Neural cell (in vitro differentiated cells): ENCODE measurements around the gene REXO2. TPM values are rescaled to one million over a fixed set of nuclear protein-coding genes. Genes with fewer than 3 reads are reported as not detected.

ENCODE experiments used
- H2AFZ ChIP-seq: fragments of 200-600, 300-800 bp; sonication (generic), shearing (Covaris generic); 2 replicates; pipeline ENCODE4 v1.6.0; 2014; ENCODE audit warnings: low read depth, mild to moderate bottlenecking, antibody characterized with exemption, low read length, moderate library complexity
- H3F3A ChIP-seq: fragments of 200-600 bp; shearing (Covaris generic); 2 replicates; pipeline ENCODE4 v1.6.1; 2016; ENCODE audit warnings: mild to moderate bottlenecking, moderate library complexity, mixed read lengths, antibody characterized with exemption, low read length; ENCODE audit not compliant: insufficient read depth, poor library complexity, severe bottlenecking
- H3K27ac ChIP-seq: fragments of 200-600, 300-800 bp; sonication (generic), shearing (Covaris generic); 2 replicates; pipeline ENCODE4 v1.5.1; 2014; ENCODE audit warnings: mild to moderate bottlenecking, low read length, moderate library complexity
- H3K27me3 ChIP-seq: fragments of 300-800, 200-600 bp; sonication (generic), shearing (Covaris generic); 2 replicates; pipeline ENCODE4 v1.6.0; 2014; ENCODE audit warnings: mild to moderate bottlenecking, low read depth, low read length, moderate library complexity; ENCODE audit not compliant: insufficient read depth
- H3K36me3 ChIP-seq: fragments of 300-800, 200-600 bp; sonication (generic), shearing (Covaris generic); 2 replicates; pipeline ENCODE4 v1.5.1; 2014; ENCODE audit warnings: mild to moderate bottlenecking, antibody characterized with exemption, low read length, moderate library complexity; ENCODE audit not compliant: insufficient read depth
- H3K4me2 ChIP-seq: fragments of 300-800, 200-600 bp; sonication (generic), shearing (Covaris generic); 2 replicates; pipeline ENCODE4 v1.6.0; 2014; ENCODE audit warnings: mild to moderate bottlenecking, low read length
- H3K4me3 ChIP-seq: fragments of 300-800, 200-600 bp; sonication (generic), shearing (Covaris generic); 2 replicates; pipeline ENCODE4 v1.5.1; 2014; ENCODE audit warnings: mild to moderate bottlenecking, low read length, moderate library complexity
- H3K79me2 ChIP-seq: fragments of 200-600 bp; shearing (Covaris generic); replicated peaks from 2 replicates; pipeline ENCODE4 v1.6.0; 2014; ENCODE audit warnings: mild to moderate bottlenecking, low read length, moderate library complexity; ENCODE audit not compliant: insufficient read depth
- H3K9ac ChIP-seq: fragments of 300-800, 200-600 bp; sonication (generic), shearing (Covaris generic); 2 replicates; pipeline ENCODE4 v1.6.1; 2016; ENCODE audit warnings: mild to moderate bottlenecking, low read length, mixed read lengths
- H3K9me2 ChIP-seq: fragments of 200-600 bp; shearing (Covaris generic); 2 replicates; pipeline ENCODE4 v1.6.1; 2016; ENCODE audit warnings: mild to moderate bottlenecking, low read length, mixed read lengths; ENCODE audit not compliant: insufficient read depth
- H3K9me3 ChIP-seq: fragments of 200-600, 300-800 bp; sonication (generic), shearing (Covaris generic); 2 replicates; pipeline ENCODE4 v1.6.1; 2016; ENCODE audit warnings: mild to moderate bottlenecking, mixed run types, low read length, moderate library complexity, mixed read lengths
- H4K20me1 ChIP-seq: fragments of 200-600 bp; shearing (Covaris generic); 2 replicates; pipeline ENCODE4 v1.6.1; 2016; ENCODE audit warnings: mild to moderate bottlenecking, mixed run types; ENCODE audit not compliant: insufficient read depth
- CTCF ChIP-seq: fragments of 450-650 bp; IDR thresholded peaks from 2 replicates; pipeline ENCODE4 v1.5.1; 2014; ENCODE audit warnings: antibody characterized with exemption, mild to moderate bottlenecking, moderate library complexity; ENCODE audit not compliant: poor library complexity, severe bottlenecking
- EP300 ChIP-seq: fragments of 450-650 bp; conservative IDR thresholded peaks from 2 replicates; pipeline ENCODE4 v1.6.1; 2014; ENCODE audit warnings: antibody characterized with exemption, mild to moderate bottlenecking, moderate library complexity; ENCODE audit not compliant: poor library complexity, severe bottlenecking
- EZH2 ChIP-seq: fragments of 200-600, 300-800 bp; shearing (Covaris generic), sonication (generic); IDR thresholded peaks from 2 replicates; pipeline ENCODE4 v1.6.1; 2014; ENCODE audit warnings: antibody characterized with exemption, low read length, borderline replicate concordance, mild to moderate bottlenecking; ENCODE audit not compliant: insufficient read depth, poor library complexity, severe bottlenecking
- MXI1 ChIP-seq: fragments of 450-650 bp; conservative IDR thresholded peaks from 2 replicates; pipeline ENCODE4 v1.6.1; 2014; ENCODE audit warnings: antibody characterized with exemption, mild to moderate bottlenecking; ENCODE audit not compliant: poor library complexity, severe bottlenecking
- POLR2AphosphoS5 ChIP-seq: IDR thresholded peaks from 2 replicates; pipeline ENCODE4 v1.6.1; 2012
- RAD21 ChIP-seq: fragments of 450-650 bp; conservative IDR thresholded peaks from 2 replicates; pipeline ENCODE4 v1.6.1; 2014; ENCODE audit warnings: antibody characterized with exemption, mild to moderate bottlenecking, moderate library complexity
- REST ChIP-seq: IDR thresholded peaks from 2 replicates; pipeline ENCODE4 v1.6.1; 2012; ENCODE audit warnings: borderline replicate concordance
- SMC3 ChIP-seq: fragments of 450-650 bp; conservative IDR thresholded peaks from 2 replicates; pipeline ENCODE4 v1.6.1; 2014; ENCODE audit warnings: antibody characterized with exemption, mild to moderate bottlenecking, moderate library complexity; ENCODE audit not compliant: poor library complexity
- TAF1 ChIP-seq: IDR thresholded peaks from 2 replicates; pipeline ENCODE4 v1.6.1; 2012; ENCODE audit warnings: low read depth
- polyA plus RNA-seq: library from polyadenylated mRNA; depleted of rRNA; stranded (reverse); fragments of >200 nt; gene quantifications from 2 replicates; pipeline ENCODE4 v1.2.3, GENCODE V29; 2014

The REXO2 gene
- polyA plus RNA-seq, 1 donor from 2014 or later = 48.8 TPM

GRCh38 chr11:114441921-114442320, 2.7 kb downstream of the REXO2 start:
- H3K4me3 ChIP-seq = no peak overlapping the region
- H4K20me1 ChIP-seq = no peaks in the 10 kb centered on the region
- no peaks in the 10 kb centered on the region for H3K9me2 ChIP-seq
- H3F3A ChIP-seq = no peaks in the 10 kb centered on the region
- H3K36me3 ChIP-seq = no peaks in the 10 kb centered on the region
- no peak overlapping the region for H3K9ac ChIP-seq
- no peaks in the 10 kb centered on the region for H3K27me3 ChIP-seq
- no peak overlapping the region for H2AFZ ChIP-seq
- H3K79me2 ChIP-seq = peaks cover 4% of the 10 kb centered on the region
- H3K4me2 ChIP-seq = no peak overlapping the region
- H3K27ac ChIP-seq = no peak overlapping the region
- H3K9me3 ChIP-seq = no peaks in the 10 kb centered on the region
- TF ChIP-seq EP300 (no peak), RAD21 (no peak), TAF1 (no peak), MXI1 (no peak), CTCF (no peak), SMC3 (no peak), POLR2AphosphoS5 (no peak), EZH2 (no peak)

- Histone ChIP-seq H3K27ac (no peak overlapping the region), H3K9me3 (no peaks in the 10 kb centered on the region), H3K9ac (no peak overlapping the region), H3F3A (no peaks in the 10 kb centered on the region), H3K79me2 (peaks cover 4% of the 10 kb centered on the region), H3K4me3 (no peak overlapping the region), H3K36me3 (no peaks in the 10 kb centered on the region), H3K9me2 (no peaks in the 10 kb centered on the region), H2AFZ (no peak overlapping the region), H3K27me3 (no peaks in the 10 kb centered on the region), H3K4me2 (no peak overlapping the region), H4K20me1 (no peaks in the 10 kb centered on the region)
- TF ChIP-seq EZH2 (no peak), MXI1 (no peak), CTCF (no peak), POLR2AphosphoS5 (no peak), EP300 (no peak), SMC3 (no peak), TAF1 (no peak), REST (no peak)
Measured at GRCh38 chr11:114442536-114442935, 3.3 kb downstream of the REXO2 start.
